ENCODE measurements around the gene UBAC1.
"Not testable (repeated sequence)": the region's sequence is repeated elsewhere in the genome, so short reads cannot be mapped to it uniquely, and the experiment has no call there.

UBAC1 gene

GRCh38 chr9:135914921-135915320, 46.3 kb downstream of the UBAC1 start:
- no peak for ATAC-seq
- Mint-ChIP-seq H3K4me3 (no peak overlapping the region), H3K27me3 (no peaks in the 10 kb centered on the region), H3K27ac (no peak overlapping the region), H3K9me3 (peaks cover 41 to 64% of the 10 kb centered on the region in 2 donors), H3K4me1 (peaks cover 28% of the 10 kb centered on the region)
- DNase-seq: no peak

DNA sequence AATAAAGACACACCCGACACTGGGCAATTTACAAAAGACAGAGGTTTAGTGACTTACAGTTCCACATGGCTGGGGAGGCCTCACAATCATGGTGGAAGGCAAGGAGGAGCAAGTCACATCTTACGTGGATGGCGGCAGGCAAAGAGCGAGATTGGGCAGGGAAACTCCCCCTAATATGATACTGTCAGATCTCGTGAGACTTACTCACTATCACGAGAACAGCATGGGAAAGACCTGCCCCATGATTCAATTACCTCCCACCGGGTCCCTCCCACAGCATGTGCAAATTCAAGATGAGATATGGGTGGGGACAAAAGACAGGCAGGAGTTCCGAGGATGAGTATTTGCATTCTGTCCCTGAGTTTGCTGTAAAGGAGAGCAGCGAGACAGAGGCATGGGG, 49.9 kb downstream of the UBAC1 start:
- not testable (repeated sequence) for DNase-seq, H3K4me3 Mint-ChIP-seq, ATAC-seq, H3K27ac Mint-ChIP-seq, H3K27me3 Mint-ChIP-seq
- peaks cover 46% of the 10 kb centered on the region for H3K4me1 Mint-ChIP-seq
- H3K9me3 Mint-ChIP-seq: peaks cover 20 to 36% of the 10 kb centered on the region in 2 donors

- Mint-ChIP-seq H3K4me3 (no peak overlapping the region), H3K4me1 (peaks cover 51% of the 10 kb centered on the region), H3K27ac (no peak overlapping the region), H3K9me3 (peaks cover 16 to 31% of the 10 kb centered on the region in 2 donors), H3K27me3 (no peaks in the 10 kb centered on the region)
- DNase-seq (no peak), ATAC-seq (no peak)
Measured at GRCh38 chr9:135910757-135911156, 50.4 kb downstream of the UBAC1 start.

- ATAC-seq: no peak
- Mint-ChIP-seq H3K27me3 (no peaks in the 10 kb centered on the region), H3K27ac (no peak overlapping the region), H3K4me1 (peaks cover 56% of the 10 kb centered on the region), H3K9me3 (peaks cover 14 to 26% of the 10 kb centered on the region in 2 donors), H3K4me3 (no peak overlapping the region)
- DNase-seq: no peak
Measured at GRCh38 chr9:135910216-135910615, 51.0 kb downstream of the UBAC1 start.

DNA sequence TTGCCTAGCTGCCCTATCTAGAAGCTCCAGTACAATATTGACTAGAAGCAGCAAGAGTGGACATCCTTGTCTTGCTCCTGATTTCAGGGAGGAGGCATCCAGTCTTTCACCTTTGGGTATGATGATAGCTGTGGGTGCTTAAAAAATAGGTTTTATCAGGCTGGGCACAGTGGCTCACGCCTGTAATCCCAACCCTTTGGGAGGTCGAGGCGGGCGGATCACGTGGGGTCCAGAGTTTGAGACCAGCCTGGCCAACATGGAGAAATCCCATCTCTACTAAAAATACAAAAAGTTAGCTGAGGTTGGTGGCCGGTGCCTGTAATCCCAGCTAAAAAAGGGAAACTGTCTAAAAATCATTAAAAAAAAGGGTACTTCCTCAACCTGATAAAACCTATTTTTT, 51.8 kb downstream of the UBAC1 start:
- H3K27ac Mint-ChIP-seq: no peak overlapping the region
- no peak for DNase-seq
- ATAC-seq: no peak
- H3K4me3 Mint-ChIP-seq: peak overlapping the region; percentile 86 to 87
- H3K9me3 Mint-ChIP-seq: peaks cover 5 to 17% of the 10 kb centered on the region in 2 donors
- no peaks in the 10 kb centered on the region for H3K27me3 Mint-ChIP-seq
- H3K4me1 Mint-ChIP-seq: peaks cover 60% of the 10 kb centered on the region

DNA sequence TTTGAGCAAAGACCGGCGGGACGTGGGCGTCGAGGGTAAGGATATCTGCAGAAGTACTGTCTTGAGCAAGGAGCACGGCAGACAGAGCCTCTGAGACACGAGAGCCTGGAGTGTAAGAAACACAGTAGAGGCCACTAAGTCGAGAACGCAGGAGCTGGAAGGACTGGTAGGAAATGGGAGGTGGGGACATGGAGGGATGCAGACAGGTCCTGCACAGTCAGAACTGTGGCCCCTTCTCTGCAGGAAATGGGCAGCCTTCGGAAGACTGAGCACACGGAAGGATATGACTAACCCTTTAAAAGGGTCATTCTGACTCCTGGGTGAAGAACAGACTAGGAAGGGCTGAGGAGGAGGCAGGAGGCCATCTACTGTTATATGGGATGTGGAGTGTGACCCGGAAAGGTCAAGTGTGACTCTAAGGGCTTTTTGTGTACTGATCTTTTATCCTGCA, 52.4 kb downstream of the UBAC1 start:
- H3K27ac Mint-ChIP-seq: peak overlapping the region in 1 of 2 donors; percentile 42
- H3K4me3 Mint-ChIP-seq: peak overlapping the region; percentile 86 to 87
- ATAC-seq (no peak), DNase-seq (no peak)
- H3K9me3 Mint-ChIP-seq: peaks cover 3 to 13% of the 10 kb centered on the region in 2 donors
- H3K4me1 Mint-ChIP-seq: peaks cover 61% of the 10 kb centered on the region
- no peaks in the 10 kb centered on the region for H3K27me3 Mint-ChIP-seq

GRCh38 chr9:135908093-135908753, 53.0 kb downstream of the UBAC1 start:
- peak overlapping the region; percentile 86 to 87 for H3K4me3 Mint-ChIP-seq
- H3K27me3 Mint-ChIP-seq: no peaks in the 10 kb centered on the region
- ATAC-seq (peak; percentile 16), DNase-seq (no peak)
- H3K4me1 Mint-ChIP-seq: peaks cover 58% of the 10 kb centered on the region
- H3K9me3 Mint-ChIP-seq: peaks cover 0 to 8% of the 10 kb centered on the region in 2 donors
- H3K27ac Mint-ChIP-seq: peak overlapping the region; percentile 22 to 42

GRCh38 chr9:135907431-135908092, 53.6 kb downstream of the UBAC1 start, which contains the start of gene CAMSAP1:
TSS of gene CAMSAP1 (minus strand) at chr9:135907546. CDS start at chr9:135907159, 387 bp downstream.
- DNase-seq (peak; percentile 93 to 94), ATAC-seq (peak; percentile 87)
- peak within 1 kb of the TSS; percentile 86 to 87 for H3K4me3 Mint-ChIP-seq
- H3K27me3 Mint-ChIP-seq: no peaks in the 10 kb centered on the region
- peaks cover 0 to 7% of the 10 kb centered on the region in 2 donors for H3K9me3 Mint-ChIP-seq
- H3K4me1 Mint-ChIP-seq: peaks cover 58% of the 10 kb centered on the region
- H3K27ac Mint-ChIP-seq: peak within 1 kb of the TSS; percentile 22 to 86

DNA sequence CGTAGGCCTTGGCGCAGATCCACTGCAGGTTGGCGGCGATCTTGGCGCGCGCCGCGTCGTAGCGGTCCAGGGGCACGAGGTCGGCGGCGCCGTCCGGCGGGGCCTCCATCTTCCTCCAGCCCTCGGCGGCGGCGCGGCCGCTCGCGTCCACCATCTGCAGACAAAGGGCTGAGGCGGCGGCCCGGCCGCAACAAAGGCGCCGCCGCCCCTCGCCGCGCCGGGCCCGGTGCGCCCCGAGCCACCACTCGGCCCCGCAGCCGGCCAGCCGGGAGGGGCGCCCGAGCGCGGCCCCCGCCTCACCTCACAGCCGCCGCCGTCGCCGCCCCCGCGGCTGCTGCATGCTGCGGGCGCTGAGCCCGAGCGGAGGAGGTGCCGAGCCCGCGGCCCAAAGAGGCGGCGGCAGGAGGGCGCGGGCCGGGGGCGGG, 54.2 kb downstream of the UBAC1 start:
- H3K4me3 Mint-ChIP-seq: peak overlapping the region in 1 of 2 donors; percentile 36
- peaks cover 0 to 7% of the 10 kb centered on the region in 2 donors for H3K9me3 Mint-ChIP-seq
- H3K4me1 Mint-ChIP-seq: peaks cover 60% of the 10 kb centered on the region
- H3K27ac Mint-ChIP-seq: no peak overlapping the region
- H3K27me3 Mint-ChIP-seq: no peaks in the 10 kb centered on the region
- ATAC-seq: peak; percentile 50
- no peak for DNase-seq

GRCh38 chr9:135906291-135907005, 54.7 kb downstream of the UBAC1 start:
- no peaks in the 10 kb centered on the region for H3K27me3 Mint-ChIP-seq
- H3K4me1 Mint-ChIP-seq: peaks cover 60% of the 10 kb centered on the region
- DNase-seq: no peak
- H3K27ac Mint-ChIP-seq: peak overlapping the region in 1 of 2 donors; percentile 86
- peaks cover 0 to 4% of the 10 kb centered on the region in 2 donors for H3K9me3 Mint-ChIP-seq
- ATAC-seq: peak; percentile 2
- H3K4me3 Mint-ChIP-seq: peak overlapping the region; percentile 69 to 84

- H3K27me3 Mint-ChIP-seq: no peaks in the 10 kb centered on the region
- peak overlapping the region; percentile 69 to 84 for H3K4me3 Mint-ChIP-seq
- H3K4me1 Mint-ChIP-seq: peaks cover 61% of the 10 kb centered on the region
- DNase-seq: peak; percentile 41 to 68
- peak overlapping the region in 1 of 2 donors; percentile 86 for H3K27ac Mint-ChIP-seq
- no peaks in the 10 kb centered on the region for H3K9me3 Mint-ChIP-seq
- peak; percentile 71 for ATAC-seq
Measured at GRCh38 chr9:135905380-135906258, 55.6 kb downstream of the UBAC1 start.

DNA sequence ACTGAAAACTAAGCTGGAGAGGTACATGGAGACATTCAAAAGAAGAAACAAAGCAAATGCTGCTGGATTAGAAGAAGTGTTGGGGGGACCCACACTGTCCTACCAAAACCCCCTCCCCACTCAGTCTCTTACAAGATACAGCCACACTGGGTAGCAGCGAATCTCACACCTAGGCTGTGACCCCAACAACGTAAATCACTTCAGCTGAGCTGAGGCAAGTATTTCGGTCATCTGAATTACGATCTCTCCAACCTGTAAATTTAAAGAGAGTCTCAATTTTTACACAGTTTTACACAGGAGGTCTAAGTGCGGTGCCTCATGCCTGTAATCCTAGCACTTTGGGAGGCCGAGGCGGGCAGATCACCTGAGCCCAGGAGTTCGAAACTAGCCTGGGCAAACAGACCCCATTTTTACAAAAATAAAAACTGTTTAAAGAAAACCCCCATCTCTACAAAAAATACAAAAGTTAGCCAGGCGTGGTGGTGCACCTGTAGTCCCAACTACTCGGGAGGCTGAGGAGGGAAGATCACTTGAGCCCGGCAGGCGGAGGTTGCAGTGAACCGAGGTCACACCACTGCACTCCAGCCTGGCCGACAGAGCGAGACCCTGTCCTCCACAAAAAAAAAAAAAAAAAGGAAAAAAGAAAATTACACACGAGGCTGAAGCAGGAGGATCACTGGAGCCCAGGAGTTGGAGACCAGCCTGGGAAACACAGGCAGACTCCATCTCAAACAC, 57.2 kb downstream of the UBAC1 start:
- peaks cover 8 to 10% of the 10 kb centered on the region in 2 donors for H3K9me3 Mint-ChIP-seq
- DNase-seq (no peak), ATAC-seq (no peak)
- H3K4me3 Mint-ChIP-seq: no peak overlapping the region
- no peaks in the 10 kb centered on the region for H3K27me3 Mint-ChIP-seq
- peaks cover 57% of the 10 kb centered on the region for H3K4me1 Mint-ChIP-seq
- H3K27ac Mint-ChIP-seq: no peak overlapping the region

- Mint-ChIP-seq H3K4me3 (no peak overlapping the region), H3K27ac (no peak overlapping the region), H3K4me1 (peaks cover 55% of the 10 kb centered on the region), H3K27me3 (no peaks in the 10 kb centered on the region), H3K9me3 (peaks cover 8 to 15% of the 10 kb centered on the region in 2 donors)
- DNase-seq (no peak), ATAC-seq (no peak)
Measured at GRCh38 chr9:135903358-135903656, 57.9 kb downstream of the UBAC1 start.

- no peak for ATAC-seq
- DNase-seq: no peak
- no peak overlapping the region for H3K4me3 Mint-ChIP-seq
- H3K4me1 Mint-ChIP-seq: peaks cover 57% of the 10 kb centered on the region
- H3K27me3 Mint-ChIP-seq: no peaks in the 10 kb centered on the region
- no peak overlapping the region for H3K27ac Mint-ChIP-seq
- H3K9me3 Mint-ChIP-seq: peaks cover 8 to 15% of the 10 kb centered on the region in 2 donors
Measured at GRCh38 chr9:135902655-135903357, 58.4 kb downstream of the UBAC1 start.
